HG03521 (cell line): ENCODE results near the gene CCDC106.

ENCODE experiments used
- ATAC-seq: cut with Tn5 transposase; IDR thresholded peaks from one replicate; pipeline ENCODE4 v1.9.1; 2021; ENCODE audit warnings: mild to moderate bottlenecking, moderate library complexity; ENCODE audit not compliant: unreplicated experiment

The CCDC106 gene

DNA sequence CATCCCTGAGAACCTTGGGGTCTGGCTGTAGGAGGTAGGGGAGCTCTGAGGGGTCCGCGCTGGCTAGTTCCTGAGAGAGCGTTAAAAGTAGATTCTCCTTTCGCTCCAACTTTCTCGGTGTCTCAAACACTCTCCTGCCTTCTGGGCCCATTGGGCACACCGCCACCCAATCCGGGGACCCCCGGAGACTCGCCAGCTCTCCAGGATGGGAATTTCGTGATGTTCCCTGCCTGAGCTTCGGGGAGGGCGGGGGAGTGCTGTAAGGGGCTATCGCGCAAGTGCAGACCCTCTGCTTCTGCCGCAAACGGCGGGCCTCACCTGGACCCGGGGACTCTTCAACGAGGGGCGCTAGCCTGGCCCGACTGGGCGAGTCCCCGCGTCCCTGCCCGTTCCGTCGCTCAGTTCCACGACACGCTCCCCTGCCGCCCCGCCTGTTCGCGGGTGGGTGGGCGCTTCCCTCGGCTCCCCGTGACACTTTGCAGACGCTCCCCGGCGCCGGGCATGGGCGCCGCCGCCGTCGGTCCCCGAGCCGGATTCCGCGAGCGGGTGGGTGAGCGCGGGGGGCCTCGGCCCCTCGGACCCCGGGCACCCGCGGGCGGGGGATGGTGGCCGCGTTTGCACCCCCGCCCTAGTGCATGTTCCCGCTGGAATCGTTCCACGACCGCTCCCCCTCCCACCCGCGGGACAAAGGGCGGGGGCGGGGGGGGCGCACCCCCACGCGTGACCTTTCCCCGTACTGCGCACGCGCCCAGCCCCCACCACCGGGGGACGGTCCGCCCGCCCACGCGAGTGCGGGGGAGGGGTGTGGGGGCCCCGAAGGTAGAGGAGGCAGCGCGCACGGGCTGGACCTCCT is at the start of gene CCDC106:
CCDC106 (plus strand) TSS at position 481 of the 853 bp plus-strand sequence. CDS start 835 bp downstream, outside the sequence.
- ATAC-seq = peak; percentile 27

DNA sequence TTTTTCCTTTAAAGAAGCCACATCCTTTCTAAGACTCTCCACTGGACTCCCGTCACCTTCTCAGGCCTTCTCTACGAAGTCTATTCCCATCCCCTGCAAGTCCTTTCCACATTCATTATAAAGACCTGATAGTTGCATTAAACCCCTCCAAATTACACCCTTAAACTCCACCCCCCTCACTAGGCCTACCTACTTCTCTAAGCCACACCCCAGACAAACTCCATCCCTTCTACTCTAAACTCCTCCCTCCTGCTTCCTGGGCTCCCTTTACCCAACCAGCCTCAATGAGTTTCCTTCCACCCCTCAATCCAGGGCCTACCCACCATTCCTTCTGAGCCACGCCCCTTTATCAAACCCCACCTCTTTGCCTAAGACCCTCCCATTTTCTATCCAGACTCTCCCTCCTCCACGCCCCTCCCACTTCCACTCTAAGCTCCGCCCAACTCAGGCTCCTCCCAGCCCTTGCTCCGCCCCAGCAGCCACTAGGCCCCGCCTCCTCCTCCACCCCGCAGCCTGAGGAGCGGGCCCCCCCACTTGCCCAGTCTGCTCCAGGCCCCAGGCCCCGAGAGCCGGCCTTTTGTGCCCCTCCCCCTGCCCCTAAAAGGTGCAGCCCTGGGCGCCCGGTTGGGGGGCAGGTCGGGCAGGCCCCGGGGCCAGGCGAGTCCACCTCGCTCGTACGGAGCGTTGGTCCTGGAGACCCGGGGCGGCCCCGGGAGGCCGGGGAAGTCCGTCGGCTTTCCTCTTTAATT is 49.1 kb upstream of the CCDC106 start:
- ATAC-seq = peak; percentile 44

DNA sequence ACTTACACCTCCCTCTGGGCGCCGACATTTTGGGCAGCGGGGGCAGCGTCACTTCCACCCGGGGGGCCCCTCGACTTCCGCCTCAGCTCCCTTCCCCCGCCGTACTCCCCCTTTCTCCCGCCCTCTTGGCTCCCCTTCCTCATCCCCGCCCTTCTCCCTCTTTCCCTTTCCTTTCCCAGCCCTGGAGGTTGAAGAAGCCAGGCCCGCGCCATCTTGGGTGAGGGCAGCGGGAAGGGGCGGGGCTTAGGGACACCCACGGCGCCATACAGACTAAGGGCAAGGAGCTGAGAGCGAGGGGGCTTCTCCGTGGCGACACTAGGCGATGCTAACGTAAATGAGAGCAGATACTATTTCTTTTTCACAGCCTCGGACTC is 48.6 kb upstream of the CCDC106 start, which contains the start of gene FIZ1:
FIZ1 (minus strand) TSS at position 50 of the 374 bp plus-strand sequence. CDS start 1,652 bp downstream, outside the sequence.
- ATAC-seq = peak; percentile 48

DNA sequence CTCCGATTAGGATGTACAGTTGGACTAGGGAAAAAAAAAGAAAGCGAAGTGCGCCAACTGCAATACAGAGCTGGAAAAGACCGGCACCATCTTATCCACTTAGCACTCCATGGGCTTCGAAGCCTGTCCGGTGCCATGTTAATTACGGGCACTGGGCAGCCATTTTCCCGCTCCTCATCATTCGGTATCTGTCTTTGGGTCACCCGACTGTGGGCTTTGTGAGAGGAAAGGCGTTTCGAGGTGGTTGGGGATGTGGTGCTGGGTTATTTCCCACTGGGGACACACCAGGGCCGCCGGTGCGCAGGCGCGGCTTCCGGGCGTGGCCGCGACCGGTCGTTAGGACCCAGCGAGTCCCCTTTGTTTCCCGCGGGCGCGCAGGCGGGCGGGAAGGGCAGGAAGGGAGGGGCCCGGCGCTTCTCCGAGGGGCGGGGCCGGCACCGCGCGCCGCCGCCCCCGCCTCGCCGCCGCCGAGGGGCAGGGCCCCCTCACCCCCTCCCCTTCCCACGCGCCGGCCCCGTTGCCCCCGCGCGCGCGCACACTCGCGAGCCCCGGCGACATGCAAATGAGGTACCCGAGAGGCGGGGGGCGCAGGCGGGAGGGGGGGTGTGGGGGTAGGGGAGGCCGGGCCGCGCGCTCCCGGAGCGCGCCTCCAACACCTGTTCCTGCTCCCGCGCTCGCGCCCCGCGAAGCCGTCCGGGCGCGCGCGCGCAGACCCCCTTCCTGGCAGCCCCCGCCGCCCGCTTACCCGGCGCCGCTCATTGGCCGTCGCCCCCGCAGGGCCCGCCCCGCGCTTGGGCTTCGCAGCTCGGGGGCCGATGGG is 48.0 kb upstream of the CCDC106 start, which contains the start of gene ZNF524:
ZNF524 (plus strand) TSS at position 447 of the 820 bp plus-strand sequence. CDS start 1,825 bp downstream, outside the sequence.
- ATAC-seq = peak; percentile 36

DNA sequence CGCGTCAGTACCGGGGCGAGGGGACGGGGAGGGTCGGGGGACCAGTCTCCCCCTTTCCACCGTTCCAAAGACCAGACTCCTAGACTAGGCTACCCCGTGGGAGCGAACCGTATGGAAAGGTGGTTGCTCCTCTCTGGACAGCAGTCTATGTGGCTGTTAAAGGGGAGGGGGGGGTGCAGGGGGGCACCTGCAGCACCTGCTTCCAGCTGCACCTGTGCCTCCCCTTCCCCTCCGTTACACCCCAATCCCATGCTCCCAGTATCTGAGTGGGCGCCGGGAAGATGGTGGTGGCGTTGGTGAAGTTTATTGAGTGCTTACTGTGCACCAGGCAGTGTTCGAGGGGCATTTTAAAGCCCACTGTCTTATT is 47.4 kb upstream of the CCDC106 start:
- ATAC-seq = no peak

DNA sequence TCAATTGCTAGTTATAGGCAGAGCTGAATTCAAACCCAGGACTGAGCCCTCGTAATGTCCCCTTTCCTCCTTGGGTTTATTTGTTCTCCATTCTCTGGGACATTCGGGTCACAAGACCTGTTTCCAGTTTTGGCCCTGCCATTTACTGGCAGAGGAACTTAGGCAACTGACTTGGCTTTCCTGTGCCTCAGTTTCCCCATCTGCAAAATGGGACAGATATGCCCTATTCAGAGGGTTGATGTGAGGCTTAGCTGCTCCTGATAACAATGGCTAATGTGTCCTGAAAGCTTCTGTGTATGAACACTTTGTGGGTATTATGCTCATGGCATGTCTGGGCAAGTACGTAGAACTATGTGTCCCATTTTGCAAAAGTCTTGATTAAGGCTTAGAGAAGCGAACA is 46.9 kb upstream of the CCDC106 start:
- no peak for ATAC-seq

DNA sequence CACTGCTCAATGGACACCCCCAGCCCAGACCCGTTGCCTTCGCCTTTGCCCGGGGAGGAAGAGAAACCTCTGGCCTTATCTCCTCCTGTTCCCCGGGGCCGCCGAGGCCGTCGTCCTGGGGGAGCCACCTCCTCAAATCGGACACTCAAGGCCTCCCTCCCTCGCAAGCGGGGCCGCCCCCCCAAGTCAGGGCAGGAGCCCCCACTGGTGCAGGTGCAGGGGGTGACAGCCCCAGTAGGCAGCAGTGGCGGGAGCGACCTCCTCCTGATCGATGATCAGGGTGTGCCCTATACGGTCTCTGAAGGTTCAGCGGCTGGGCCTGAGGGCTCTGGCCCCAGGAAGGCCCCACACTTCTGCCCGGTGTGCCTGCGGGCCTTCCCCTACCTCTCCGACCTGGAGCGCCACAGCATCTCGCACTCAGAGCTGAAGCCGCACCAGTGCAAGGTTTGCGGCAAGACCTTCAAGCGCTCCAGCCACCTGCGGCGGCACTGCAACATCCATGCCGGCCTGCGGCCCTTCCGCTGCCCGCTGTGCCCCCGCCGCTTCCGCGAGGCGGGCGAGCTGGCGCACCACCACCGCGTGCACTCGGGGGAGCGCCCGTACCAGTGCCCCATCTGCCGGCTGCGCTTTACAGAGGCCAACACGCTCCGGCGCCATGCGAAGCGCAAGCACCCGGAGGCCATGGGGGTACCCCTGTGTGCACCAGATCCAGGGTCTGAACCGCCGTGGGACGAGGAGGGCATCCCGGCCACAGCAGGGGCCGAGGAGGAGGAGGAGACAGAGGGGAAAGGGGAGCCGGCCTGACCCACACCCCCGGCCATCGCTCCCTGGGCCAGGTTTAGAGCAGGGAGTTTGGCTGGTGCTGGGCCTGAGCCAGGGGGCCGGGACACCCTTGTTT is 45.7 kb upstream of the CCDC106 start:
- no peak for ATAC-seq

DNA sequence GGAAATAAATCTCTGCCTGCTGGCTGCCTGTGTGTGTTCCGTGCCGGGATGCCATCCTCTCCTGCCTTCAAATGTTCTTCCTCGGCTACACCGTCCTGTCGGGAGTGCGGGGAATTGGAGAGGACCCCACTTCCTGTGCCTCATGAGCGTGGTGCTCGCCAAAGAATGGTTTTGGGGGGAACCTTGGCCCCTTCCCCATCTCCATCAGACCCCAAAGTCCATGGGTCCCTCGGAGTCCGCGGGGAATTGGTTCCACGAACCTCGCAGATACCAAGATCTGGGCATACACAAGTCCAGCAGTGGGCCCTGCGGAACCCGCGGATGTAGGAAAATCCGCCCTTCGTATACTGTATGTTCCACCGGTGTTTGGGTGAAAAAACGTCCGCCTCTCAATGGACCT is 44.9 kb upstream of the CCDC106 start:
- ATAC-seq = no peak

DNA sequence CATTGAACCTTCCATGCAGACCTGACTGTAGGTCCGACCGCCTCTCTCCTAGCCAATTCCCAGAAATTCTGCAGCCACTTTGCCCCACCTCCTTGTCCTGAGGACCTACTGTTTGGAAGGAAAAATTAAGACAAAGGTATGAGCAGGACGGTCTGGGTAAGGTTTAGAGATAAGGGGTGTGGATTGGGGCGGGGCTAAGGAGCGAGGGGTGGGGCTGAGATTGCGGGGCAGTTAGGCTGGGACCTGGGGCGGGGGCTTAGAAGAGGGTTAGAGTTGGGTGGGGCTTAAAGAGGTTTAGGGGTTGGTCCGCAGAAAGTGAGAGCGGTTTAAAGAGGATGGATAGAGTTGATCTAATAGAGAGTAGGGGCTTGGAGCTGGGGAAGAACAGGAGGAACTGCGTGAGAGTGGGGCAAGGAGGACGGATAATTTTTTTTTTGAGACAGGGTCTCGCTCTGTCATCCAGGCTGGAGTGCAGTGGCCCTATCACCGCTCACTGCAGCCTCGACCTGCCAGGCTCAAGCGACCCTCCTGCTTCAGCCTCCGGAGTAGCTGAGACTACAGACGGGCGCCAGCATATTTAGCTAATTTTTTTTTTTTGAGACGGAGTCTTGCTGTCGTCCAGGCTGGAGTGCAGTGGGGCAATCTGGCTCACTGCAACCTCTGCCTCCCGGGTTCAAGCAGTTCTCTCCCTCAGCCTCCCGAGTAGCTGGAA is 44.3 kb upstream of the CCDC106 start:
- no peak for ATAC-seq

DNA sequence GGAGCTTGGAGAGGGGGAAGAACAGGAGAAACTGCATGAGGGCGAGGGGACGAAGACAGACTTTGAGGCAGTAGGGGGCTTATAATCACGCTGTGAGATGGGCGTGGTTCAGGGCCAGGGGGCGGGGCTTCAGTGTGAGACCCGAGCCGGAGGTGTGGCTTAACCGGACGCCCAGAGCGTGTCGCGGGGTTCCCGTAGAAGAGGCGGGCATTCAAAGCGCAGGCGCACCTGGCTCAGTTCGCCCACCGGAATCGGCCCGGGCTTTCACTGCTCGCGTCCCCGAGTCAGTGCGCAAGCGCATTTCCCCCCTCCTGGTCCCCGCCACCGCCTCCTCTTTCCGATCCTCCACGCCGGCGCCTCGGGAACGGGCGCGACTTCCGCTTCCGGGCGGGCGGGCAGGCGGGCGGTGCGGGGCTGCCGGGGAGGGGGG is 42.8 kb upstream of the CCDC106 start:
- ATAC-seq = peak; percentile 77

DNA sequence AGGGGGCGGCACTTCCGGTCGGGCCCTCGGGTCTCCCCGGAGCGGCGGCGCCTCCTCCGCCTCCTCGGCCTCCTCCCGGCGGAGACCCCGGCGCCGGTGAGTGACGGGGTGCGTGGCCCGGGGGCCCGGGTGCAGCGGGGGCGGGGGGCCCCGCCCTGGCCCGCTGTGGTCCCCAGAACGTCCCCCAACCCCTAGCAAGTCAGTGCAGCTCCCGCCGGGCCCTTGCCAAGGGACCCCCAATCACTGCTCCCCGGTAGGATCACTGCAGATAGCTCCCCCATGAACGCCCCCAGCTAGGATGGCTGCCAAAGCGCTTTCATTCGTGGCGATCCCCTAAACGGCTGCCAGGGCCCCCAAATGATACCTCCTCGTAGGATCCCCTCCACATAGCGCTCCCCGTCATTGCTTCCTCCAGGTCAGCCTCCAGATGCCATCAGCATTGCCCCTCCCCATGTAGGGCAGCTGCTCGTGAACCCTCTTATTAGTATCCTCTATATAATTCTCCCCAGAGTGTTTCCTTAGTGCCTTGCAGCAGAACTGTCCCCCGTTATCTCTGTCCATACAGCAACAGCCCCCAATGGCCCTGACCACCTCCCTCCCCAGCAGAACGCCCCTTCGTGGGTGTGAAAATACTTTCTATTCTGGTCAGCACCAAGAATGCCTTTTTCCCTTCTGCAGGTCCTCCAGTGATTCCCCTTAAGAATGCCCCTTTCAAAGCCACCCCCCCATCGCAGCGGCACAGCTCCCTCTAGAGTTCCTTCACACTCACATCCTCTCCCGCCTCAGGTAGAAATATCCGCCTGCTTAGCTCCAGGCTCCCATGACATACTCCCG is 42.2 kb upstream of the CCDC106 start, which contains the start of gene ZNF865:
ZNF865 (plus strand) TSS at position 11 of the 834 bp plus-strand sequence. CDS start 7,972 bp downstream, outside the sequence.
- ATAC-seq = no peak

DNA sequence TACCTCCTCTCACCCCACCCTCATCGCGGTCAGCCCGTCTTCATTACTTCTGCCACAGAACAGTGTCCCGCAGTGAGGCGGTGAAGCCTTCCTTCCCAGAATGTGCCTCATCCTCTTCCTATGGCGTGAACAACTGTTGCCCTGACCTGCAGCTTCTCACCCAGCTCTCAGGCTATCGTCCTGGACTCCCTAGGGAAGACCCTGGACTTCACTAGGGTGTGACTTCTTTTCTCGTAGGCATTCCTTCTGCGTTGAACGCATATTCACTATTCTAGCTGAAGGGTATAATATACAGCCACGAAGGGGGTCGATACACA is 41.6 kb upstream of the CCDC106 start:
- no peak for ATAC-seq

DNA sequence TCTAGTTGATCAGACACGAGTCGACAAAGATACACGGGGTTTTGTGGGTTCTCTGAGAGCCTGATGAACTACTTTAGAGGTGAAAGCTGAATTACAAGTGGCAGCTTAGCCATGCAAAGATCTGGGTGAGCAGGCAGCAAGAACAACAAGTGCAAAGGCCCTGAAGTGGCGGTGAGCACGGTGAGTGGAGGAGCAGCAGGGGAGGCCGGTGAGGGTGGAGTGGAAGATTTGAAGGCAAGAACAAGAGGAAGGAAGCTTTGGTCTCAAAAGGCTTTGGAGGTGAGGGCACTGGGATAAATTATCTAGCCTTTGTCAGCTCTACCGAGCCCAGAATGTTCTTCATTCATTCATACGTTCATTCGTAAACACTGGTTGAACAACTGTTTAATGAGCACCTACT is 41.2 kb upstream of the CCDC106 start:
- no peak for ATAC-seq

DNA sequence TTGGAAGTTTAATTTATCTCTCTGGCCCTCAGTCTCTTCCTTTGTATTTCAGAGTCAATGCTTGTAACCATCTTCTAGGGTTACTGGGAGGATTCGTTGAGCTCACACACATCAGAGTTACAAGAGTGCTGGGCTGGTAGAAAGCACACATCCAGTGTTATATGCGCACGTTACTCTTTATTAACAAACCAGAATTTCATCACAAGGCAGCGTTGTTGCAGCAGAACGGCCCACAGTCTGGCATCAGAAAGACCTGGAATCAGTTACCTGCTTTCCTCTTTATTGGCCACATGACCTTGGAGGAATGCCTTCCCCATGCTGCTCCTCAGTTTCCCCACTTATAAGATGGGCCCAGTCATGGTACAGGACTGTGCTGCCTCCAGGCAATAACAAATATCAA is 38.7 kb upstream of the CCDC106 start:
- ATAC-seq = no peak

DNA sequence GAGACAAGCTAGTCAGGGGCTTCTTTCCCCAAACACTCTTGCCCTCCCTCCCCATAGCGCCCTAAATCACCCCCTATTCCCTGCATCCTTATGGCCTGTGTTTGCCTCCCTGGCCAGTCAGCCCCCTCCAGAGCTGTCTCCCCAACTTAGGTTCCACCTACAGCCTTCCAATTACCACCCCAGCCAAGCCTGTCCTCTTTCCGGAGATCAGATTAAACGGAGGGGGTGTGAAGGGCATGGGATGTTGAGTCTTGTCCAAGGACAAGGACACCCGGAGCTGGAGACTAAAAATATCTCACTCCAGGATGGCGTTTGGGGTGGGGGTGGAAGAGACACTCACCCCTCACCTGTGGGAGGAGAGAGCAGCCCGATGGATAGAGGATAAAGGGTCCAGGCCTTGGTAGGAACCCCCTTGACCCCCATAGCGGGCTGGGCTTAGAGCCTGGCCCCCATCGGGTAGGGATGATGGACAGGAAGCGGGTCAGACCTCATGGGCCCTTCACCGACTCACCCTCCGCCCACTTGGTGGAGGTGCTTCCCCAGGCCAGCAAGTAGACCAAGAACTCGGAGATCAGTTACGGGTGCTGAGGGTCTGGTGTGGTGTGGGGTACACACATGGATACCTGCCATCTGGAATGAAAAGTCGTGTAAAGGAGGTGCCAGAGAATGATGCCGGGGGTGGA is 36.6 kb upstream of the CCDC106 start:
- no peak for ATAC-seq

DNA sequence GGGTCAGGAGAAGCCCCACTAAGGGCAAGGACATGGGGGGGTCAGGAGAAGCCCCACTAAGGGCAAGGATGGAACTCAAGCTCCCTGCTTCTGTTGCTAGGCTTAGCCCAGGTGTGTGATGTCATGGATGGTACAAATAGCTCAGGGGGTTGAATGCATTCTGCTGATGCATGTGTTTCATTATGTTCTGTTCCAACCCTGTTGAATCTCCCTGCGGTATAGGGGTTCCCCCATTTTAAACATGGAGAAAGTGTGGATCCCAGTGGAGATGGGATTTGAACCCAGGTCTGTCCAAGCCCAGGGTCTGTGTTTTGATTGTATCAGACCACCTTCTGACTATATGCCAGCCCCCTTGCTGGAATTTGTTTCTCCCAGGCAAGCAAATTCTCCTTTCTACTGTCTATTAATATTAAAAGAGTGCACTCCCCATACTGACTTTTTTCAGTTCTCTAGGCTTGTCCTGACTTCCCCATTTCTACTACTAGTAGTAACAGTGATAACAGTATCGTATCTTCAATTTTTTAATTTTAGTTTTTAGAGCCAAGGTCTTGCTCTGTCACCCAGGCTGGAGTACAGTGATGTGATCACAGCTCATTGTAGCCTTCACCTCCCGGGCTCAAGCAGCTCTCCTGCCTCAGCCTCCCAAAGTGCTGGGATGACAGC is 35.9 kb upstream of the CCDC106 start:
- ATAC-seq = no peak

DNA sequence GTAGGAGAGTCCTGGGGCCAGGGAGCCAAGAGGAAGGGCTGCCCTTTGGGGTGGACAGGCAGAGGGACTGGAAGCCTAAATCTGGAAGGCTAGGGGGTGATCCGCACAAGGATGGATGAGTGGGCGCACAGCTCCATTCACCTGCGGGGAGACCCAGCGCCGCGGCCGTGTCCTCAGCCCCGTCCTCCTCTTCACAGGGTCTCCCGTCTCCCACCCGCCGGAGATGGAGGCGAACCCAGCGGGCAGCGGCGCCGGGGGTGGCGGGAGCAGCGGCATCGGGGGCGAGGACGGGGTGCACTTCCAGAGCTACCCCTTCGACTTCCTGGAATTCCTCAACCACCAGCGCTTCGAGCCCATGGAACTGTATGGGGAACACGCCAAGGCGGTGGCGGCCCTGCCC is 34.6 kb upstream of the CCDC106 start:
- no peak for ATAC-seq
